Activated CD8-positive, alpha-beta T cell treated with anti-CD3 and anti-CD28 coated beads, Interleukin-2, amount 10 ng/mL, durations not matched to agents 7 days and 5 days (primary cell): ENCODE results near the gene SLC35D3. TPM values are rescaled to one million over a fixed set of nuclear protein-coding genes. Genes with fewer than 3 reads are reported as not detected.
"Not testable (repeated sequence)": the region's sequence is repeated elsewhere in the genome, so short reads cannot be mapped to it uniquely, and the experiment has no call there.

ENCODE experiments used
- ATAC-seq: fragments of 150-1000 bp; cut with Tn5 transposase; one replicate; pipeline ENCODE4 v1.10.0; 2021; ENCODE audit warnings: moderate library complexity
- CTCF ChIA-PET: fragments of 350-600 bp; sonication (Branson Sonifier 250); formaldehyde crosslinking; loops from one replicate; lab custom pipeline; 2021; ENCODE audit warnings: antibody characterized with exemption; lab: Charles Lee
- POLR2A ChIA-PET: fragments of 350-600 bp; sonication (Branson Sonifier 250); formaldehyde crosslinking; loops from one replicate; lab custom pipeline; 2021; ENCODE audit warnings: antibody characterized with exemption; lab: Charles Lee
- DNase-seq: peaks from one replicate; pipeline ENCODE4 v3.0.0-alpha.2; 2020
- H3K27ac Mint-ChIP-seq: one replicate; pipeline ENCODE4 v1.8.0; 2021; ENCODE audit warnings: mild to moderate bottlenecking, mixed read lengths
- H3K27me3 Mint-ChIP-seq: one replicate; pipeline ENCODE4 v1.8.0; 2021; ENCODE audit warnings: low read depth, mixed read lengths
- H3K36me3 Mint-ChIP-seq: one replicate; pipeline ENCODE4 v1.8.0; 2021; ENCODE audit warnings: low read depth, mixed read lengths
- H3K4me1 Mint-ChIP-seq: one replicate; pipeline ENCODE4 v1.8.0; 2021; ENCODE audit warnings: low read depth, mixed read lengths
- H3K4me3 Mint-ChIP-seq: one replicate; pipeline ENCODE4 v1.8.0; 2021; ENCODE audit warnings: mild to moderate bottlenecking, mixed read lengths
- H3K9me3 Mint-ChIP-seq: one replicate; pipeline ENCODE4 v1.8.0; 2022; ENCODE audit warnings: mixed read lengths; ENCODE audit not compliant: insufficient read depth
- total RNA-seq, 2 experiments: library from RNA; stranded (reverse); gene quantifications; one replicate each; pipeline ENCODE4 v1.2.3, GENCODE V29; 2021

Gene SLC35D3
- total RNA-seq, 2 experiments from 2014 or later: not detected

DNA sequence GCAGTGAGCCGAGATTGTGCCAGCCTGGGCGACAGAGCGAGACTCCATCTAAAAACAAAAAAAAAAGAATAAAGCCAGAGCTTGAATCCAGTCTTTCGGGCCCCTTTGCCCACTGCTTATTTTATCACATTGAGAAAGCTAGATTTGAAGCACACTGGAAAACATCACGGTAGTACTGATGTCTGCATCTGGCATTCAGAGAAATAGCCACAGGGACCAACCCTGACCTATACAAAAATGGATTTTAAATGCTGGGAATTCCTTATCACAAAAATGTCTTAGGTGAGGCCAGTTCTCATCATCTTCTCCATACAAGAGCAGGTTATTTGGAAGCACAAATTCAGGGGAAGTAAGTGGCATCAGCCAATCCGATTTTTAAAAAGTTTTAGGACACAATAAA lies 49.5 kb downstream of the SLC35D3 start:
- Mint-ChIP-seq H3K27ac (no peak overlapping the region), H3K36me3 (no peaks in the 10 kb centered on the region), H3K4me3 (no peak overlapping the region), H3K27me3 (peaks cover 34% of the 10 kb centered on the region), H3K9me3 (no peaks in the 10 kb centered on the region), H3K4me1 (no peaks in the 10 kb centered on the region)
- ATAC-seq: no peak
- ChIA-PET POLR2A (no interaction called here), CTCF (interaction anchor here (1.0 to 2.1 kb wide), 2 partner anchors 9 to 43 kb away, joined by 3 to 7 read pairs; no protein-coding TSS in a partner anchor)
- DNase-seq: no peak

DNA sequence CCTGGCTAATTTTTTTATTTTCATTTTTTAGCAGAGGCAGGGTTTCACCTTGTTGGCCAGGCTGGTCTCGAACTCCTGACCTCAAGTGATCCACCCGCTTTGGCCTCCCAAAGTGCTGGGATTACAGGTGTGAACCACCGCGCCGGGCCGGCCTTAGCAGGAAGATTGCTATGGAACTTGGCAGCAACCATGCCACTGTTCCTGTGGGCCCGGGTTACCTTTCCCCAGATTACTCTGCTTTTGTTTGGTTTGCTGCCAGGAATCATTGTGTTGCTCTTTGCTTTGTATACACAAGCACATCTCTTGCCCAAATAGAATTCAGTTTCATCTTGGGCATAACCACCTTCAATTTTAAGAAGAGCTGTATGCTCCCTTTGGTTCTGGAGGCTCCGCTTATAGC lies 51.7 kb downstream of the SLC35D3 start:
- H3K4me3 Mint-ChIP-seq, CTCF ChIA-PET, H3K4me1 Mint-ChIP-seq, POLR2A ChIA-PET, H3K9me3 Mint-ChIP-seq, DNase-seq, ATAC-seq, H3K27ac Mint-ChIP-seq, H3K36me3 Mint-ChIP-seq: not testable (repeated sequence)
- peaks cover 28% of the 10 kb centered on the region for H3K27me3 Mint-ChIP-seq

Other genes starting within 250 kb of the SLC35D3 start
- gene MAP3K5, start 129.8 kb upstream of the SLC35D3 start, total RNA-seq: 10 to 100 TPM; 15.0 to 15.1 TPM
- 1 to 10 TPM; 2.5 to 3.3 TPM for gene PEX7, start 99.7 kb upstream of the SLC35D3 start, total RNA-seq
- gene IL20RA, start 122.7 kb downstream of the SLC35D3 start, total RNA-seq: not detected